Activated naive CD8-positive, alpha-beta T cell treated with anti-CD3 and anti-CD28 coated beads, Interleukin-2, amount 10 ng/mL, durations not matched to agents 7 days and 5 days (primary cell): ENCODE data around the gene DUSP22. TPM values are rescaled to one million over a fixed set of nuclear protein-coding genes. Genes with fewer than 3 reads are reported as not detected.
A peak's percentile ranks its signal among the peaks of the same experiment; 100 is the strongest.

ENCODE experiments used
- ATAC-seq: fragments of 150-1000 bp; cut with Tn5 transposase; one replicate; pipeline ENCODE4 v1.10.0; 2021; ENCODE audit warnings: low read depth, moderate library complexity
- POLR2A ChIA-PET: fragments of 350-600 bp; sonication (Branson Sonifier 250); formaldehyde crosslinking; loops from one replicate; lab custom pipeline; 2021; ENCODE audit warnings: antibody characterized with exemption; lab: Charles Lee
- DNase-seq: peaks from one replicate; pipeline ENCODE4 v3.0.0; 2021
- H3K27ac Mint-ChIP-seq: one replicate; pipeline ENCODE4 v1.8.0; 2022; ENCODE audit warnings: mild to moderate bottlenecking, mixed read lengths
- H3K27me3 Mint-ChIP-seq: one replicate; pipeline ENCODE4 v1.8.0; 2022; ENCODE audit warnings: mild to moderate bottlenecking, moderate library complexity, mixed read lengths
- H3K36me3 Mint-ChIP-seq: one replicate; pipeline ENCODE4 v1.8.0; 2021; ENCODE audit warnings: mild to moderate bottlenecking, mixed read lengths
- H3K4me1 Mint-ChIP-seq: one replicate; pipeline ENCODE4 v1.8.0; 2021; ENCODE audit warnings: mixed read lengths
- H3K4me3 Mint-ChIP-seq: one replicate; pipeline ENCODE4 v1.8.0; 2022; ENCODE audit warnings: mild to moderate bottlenecking, moderate library complexity, mixed read lengths
- H3K9me3 Mint-ChIP-seq: one replicate; pipeline ENCODE4 v1.8.0; 2021; ENCODE audit warnings: mixed read lengths
- total RNA-seq, 2 experiments: library from RNA; stranded (reverse); gene quantifications; one replicate each; pipeline ENCODE4 v1.2.3, GENCODE V29; 2021

The DUSP22 gene
- total RNA-seq, 2 experiments from 2014 or later, result 49.1 to 50.4 TPM

DNA sequence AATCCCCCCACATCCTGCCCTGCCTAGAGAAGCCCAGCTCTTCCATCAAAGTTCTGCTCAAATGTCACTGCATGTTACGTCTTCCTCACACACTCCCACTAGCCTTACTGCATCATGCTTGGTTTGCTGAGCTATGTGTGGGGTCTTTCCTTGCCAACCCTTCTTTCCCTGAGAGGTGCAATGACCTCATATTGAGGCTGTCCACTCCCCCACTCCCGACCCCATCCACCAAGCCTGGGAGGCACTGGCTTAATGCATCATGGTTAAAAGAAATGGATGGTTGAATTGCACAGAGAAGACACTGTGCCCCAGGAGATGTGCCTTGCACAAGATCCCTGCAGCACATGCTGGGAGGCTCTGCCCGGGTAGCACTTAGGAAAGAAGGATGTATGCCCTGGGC is 91.6 kb downstream of the DUSP22 start:
- ATAC-seq (no peak), DNase-seq (no peak)
- Mint-ChIP-seq H3K27ac (no peak overlapping the region), H3K4me3 (no peak overlapping the region), H3K36me3 (no peaks in the 10 kb centered on the region), H3K4me1 (peaks cover 10% of the 10 kb centered on the region), H3K27me3 (peaks cover 11% of the 10 kb centered on the region), H3K9me3 (no peaks in the 10 kb centered on the region)
- POLR2A ChIA-PET, result interaction anchor here (0.6 kb wide), 1 partner anchor 9 kb away, joined by 4 read pairs; no protein-coding TSS in a partner anchor

DNA sequence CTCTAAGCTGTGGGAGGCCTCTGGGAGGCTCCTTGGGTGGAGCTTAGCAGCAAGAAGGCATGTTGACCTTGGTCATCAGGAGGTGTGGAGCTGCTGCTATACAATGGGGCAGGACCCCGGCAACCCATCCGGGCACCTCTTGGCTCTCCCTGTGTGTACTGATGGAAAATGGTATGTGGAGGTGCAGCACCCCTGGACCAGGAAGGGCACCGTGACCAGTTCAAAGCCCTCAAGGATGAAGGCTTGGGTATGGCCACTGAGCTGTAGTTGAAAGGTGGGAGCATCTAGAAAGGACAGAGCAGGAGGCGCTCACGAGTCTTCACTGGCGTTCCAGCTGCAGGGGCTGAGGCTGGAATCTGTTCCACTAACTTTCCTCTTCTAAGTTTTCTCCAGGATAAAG is 92.6 kb downstream of the DUSP22 start:
- Mint-ChIP-seq H3K4me1 (peaks cover 12% of the 10 kb centered on the region), H3K4me3 (no peak overlapping the region), H3K36me3 (no peaks in the 10 kb centered on the region), H3K9me3 (no peaks in the 10 kb centered on the region), H3K27ac (no peak overlapping the region), H3K27me3 (peaks cover 11% of the 10 kb centered on the region)
- no peak for ATAC-seq
- no peak for DNase-seq
- POLR2A ChIA-PET, result no interaction called here

DNA sequence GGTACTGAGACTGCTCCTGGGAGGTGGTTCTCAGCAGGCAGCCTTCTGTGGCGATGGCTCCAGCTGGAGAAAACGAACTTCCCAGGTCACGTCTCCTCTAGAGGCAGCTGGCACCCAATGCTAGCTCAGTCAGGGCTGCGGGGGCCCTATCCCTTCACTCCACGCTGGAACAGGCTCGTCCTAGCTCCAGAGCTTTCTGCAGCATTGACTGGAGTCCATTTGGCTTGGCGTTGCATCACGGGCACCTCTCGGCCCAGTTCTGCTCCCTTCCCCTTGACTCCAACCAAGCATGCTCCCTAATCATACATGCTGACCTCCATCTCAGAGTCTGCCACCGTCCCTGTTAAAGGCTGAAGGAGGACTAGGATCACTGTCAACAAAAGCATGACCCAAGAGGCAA is 93.3 kb downstream of the DUSP22 start:
- no peak for DNase-seq
- Mint-ChIP-seq H3K9me3 (no peaks in the 10 kb centered on the region), H3K27me3 (peaks cover 7% of the 10 kb centered on the region), H3K4me1 (peaks cover 17% of the 10 kb centered on the region), H3K36me3 (no peaks in the 10 kb centered on the region), H3K4me3 (no peak overlapping the region), H3K27ac (no peak overlapping the region)
- POLR2A ChIA-PET, result no interaction called here
- no peak for ATAC-seq

DNA sequence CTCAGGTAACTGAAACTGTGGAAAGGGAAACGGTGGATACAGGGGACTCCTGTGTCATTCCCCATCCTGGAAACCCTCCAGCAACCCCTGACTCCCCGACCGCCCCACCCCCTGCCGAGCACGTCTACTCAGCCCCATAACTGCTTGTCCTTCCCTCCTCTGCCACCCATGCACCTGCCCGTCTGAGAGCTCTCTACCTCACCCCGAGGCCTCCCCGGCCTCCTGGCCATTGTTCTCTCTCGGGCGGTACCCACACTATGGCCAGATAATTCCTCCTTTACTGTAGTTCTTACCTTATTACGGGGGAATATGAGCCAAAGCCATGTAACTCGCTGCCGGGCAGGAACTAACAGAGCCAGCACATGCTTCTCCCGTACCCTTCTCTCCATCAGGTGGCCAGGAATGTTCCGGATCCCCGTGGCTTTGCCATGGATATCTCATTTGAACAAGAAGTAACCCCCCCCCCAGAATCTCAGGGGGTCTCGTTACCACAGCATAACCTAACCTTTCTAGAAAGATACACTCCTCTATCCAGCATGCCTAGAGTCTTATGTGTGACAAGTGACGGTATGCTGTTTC is 94.5 kb downstream of the DUSP22 start:
- no peak for ATAC-seq
- H3K4me3 Mint-ChIP-seq, result no peak overlapping the region
- POLR2A ChIA-PET, result interaction anchor here (0.5 kb wide), 1 partner anchor 112 kb away, joined by 3 read pairs; no protein-coding TSS in a partner anchor

DNA sequence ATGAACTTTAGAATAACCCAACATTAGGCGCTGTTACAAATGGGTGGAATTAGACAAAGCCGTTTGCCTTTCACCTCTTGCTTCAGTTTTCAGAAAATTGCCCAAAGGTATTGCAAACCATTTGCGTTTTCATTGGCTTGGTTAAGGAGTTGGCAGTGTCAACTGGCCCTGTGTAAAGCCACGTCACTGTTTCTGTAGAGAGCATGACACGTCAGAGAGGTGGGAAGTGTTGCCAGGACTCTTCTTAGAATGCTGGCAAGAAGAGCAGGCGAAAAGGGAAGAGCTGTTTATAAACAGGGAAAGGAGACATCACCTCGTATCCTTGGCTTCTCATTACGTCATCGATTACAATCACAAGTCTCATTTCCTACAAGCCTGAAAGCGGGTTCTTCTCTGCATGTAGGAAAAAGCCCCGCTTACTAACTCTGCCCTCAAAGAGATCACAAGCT is 95.0 kb downstream of the DUSP22 start:
- ATAC-seq, result no peak
- no peak for DNase-seq
- H3K9me3 Mint-ChIP-seq, result no peaks in the 10 kb centered on the region
- H3K36me3 Mint-ChIP-seq, result peaks cover 1% of the 10 kb centered on the region
- H3K4me3 Mint-ChIP-seq, result no peak overlapping the region
- H3K27ac Mint-ChIP-seq, result no peak overlapping the region
- H3K4me1 Mint-ChIP-seq, result peaks cover 21% of the 10 kb centered on the region
- peaks cover 4% of the 10 kb centered on the region for H3K27me3 Mint-ChIP-seq
- POLR2A ChIA-PET, result no interaction called here

More for the DNA sequence above, 94.5 kb downstream of the DUSP22 start:
- Mint-ChIP-seq H3K27me3 (peaks cover 4% of the 10 kb centered on the region), H3K36me3 (peaks cover 1% of the 10 kb centered on the region), H3K9me3 (no peaks in the 10 kb centered on the region), H3K4me1 (peaks cover 21% of the 10 kb centered on the region), H3K27ac (no peak overlapping the region)
- DNase-seq, result no peak

DNA sequence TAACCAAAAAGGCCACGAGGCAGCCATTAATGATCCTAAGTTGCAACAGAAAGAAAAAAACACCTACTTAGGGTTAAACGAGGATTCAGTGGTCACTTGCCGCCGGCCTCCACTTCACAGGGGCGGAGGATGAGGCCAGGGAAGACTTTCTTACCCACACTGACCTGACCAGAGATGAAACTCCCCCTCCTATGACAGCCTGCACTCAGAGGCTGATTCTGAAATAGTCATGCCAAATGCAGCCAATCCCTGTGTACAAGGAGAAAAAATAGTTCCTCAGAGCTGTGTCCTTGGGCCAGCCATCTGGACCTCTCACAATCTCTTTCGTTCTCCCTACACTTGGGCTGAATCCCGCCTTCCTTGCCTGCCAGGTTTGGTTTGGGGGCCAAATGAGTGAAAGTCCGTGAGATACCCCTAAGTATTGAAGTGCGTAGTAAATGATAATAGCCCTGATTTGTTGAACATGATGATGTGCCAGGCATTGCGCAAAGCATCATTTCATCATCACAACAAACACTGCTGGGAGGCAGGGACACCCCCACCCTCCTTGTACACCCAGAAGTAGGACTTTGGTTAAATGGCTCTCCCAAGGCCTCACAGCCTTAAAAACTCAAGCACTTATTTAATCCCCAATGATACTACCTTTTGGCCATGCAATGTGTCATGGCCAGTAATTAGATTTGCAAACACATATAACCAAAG is 96.1 kb downstream of the DUSP22 start:
- H3K27me3 Mint-ChIP-seq, result peaks cover 4% of the 10 kb centered on the region
- no peak overlapping the region for H3K4me3 Mint-ChIP-seq
- H3K9me3 Mint-ChIP-seq, result no peaks in the 10 kb centered on the region
- H3K36me3 Mint-ChIP-seq, result peaks cover 4% of the 10 kb centered on the region
- ATAC-seq, result no peak
- POLR2A ChIA-PET, result no interaction called here
- DNase-seq, result no peak
- H3K27ac Mint-ChIP-seq, result peak overlapping the region; percentile 2
- H3K4me1 Mint-ChIP-seq, result peaks cover 21% of the 10 kb centered on the region

DNA sequence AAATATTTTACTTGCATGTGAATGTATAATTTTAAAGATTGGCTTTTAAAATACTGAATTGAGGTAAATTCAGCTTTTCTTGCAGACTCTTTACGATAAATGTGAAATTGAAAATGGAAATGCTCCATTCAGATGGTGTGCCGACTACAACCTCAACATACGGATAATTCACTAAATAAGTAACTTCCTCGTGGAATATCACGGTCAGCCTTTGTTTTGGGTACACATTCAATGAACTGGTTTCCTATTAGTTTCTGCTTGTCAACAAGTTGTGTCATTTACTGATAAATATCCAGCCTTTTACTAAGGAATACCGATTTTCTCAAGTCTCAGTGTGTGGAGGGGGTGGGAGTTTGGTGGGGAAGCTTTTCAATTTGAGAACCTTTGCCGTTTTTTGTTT is 96.9 kb downstream of the DUSP22 start:
- POLR2A ChIA-PET, result interaction anchor here (0.6 to 6.5 kb wide), 5 partner anchors 33 to 198 kb away, joined by 3 to 94 read pairs (median 54); no protein-coding TSS in a partner anchor

DNA sequence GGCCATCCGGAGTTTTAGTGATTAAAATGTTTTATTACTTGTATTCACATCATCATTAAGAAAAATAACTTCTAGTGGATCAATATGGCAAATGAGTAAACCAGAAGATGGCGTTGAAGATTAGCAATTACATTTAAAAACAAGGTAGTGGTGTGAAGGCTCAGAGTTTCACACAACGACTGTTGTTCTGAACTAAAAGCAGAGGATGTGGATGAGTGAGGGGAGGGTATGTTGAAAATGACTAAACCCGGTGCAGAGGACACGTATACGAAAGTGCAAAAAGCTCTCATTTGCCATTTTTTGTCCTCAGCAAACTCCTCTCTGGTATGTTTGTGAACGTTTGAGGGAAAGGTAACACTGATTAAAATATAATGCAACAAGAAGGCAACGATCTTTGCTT is 97.3 kb downstream of the DUSP22 start:
- Mint-ChIP-seq H3K27me3 (peaks cover 4% of the 10 kb centered on the region), H3K4me3 (peak overlapping the region; percentile 92), H3K9me3 (no peaks in the 10 kb centered on the region), H3K4me1 (peaks cover 25% of the 10 kb centered on the region), H3K27ac (peak overlapping the region; percentile 92), H3K36me3 (peaks cover 10% of the 10 kb centered on the region)
- ATAC-seq, result peak; percentile 43
- no peak for DNase-seq
- POLR2A ChIA-PET, result interaction anchor here (0.6 to 6.5 kb wide), 9 partner anchors 33 to 199 kb away, joined by 3 to 94 read pairs (median 27); partner anchors contain the start of gene DUSP22

More for the DNA sequence above, 96.9 kb downstream of the DUSP22 start:
- H3K4me3 Mint-ChIP-seq, result peak overlapping the region; percentile 92
- H3K9me3 Mint-ChIP-seq, result no peaks in the 10 kb centered on the region
- peaks cover 4% of the 10 kb centered on the region for H3K27me3 Mint-ChIP-seq
- peak overlapping the region; percentile 92 for H3K27ac Mint-ChIP-seq
- H3K4me1 Mint-ChIP-seq, result peaks cover 26% of the 10 kb centered on the region
- H3K36me3 Mint-ChIP-seq, result peaks cover 10% of the 10 kb centered on the region
- ATAC-seq (no peak), DNase-seq (no peak)

DNA sequence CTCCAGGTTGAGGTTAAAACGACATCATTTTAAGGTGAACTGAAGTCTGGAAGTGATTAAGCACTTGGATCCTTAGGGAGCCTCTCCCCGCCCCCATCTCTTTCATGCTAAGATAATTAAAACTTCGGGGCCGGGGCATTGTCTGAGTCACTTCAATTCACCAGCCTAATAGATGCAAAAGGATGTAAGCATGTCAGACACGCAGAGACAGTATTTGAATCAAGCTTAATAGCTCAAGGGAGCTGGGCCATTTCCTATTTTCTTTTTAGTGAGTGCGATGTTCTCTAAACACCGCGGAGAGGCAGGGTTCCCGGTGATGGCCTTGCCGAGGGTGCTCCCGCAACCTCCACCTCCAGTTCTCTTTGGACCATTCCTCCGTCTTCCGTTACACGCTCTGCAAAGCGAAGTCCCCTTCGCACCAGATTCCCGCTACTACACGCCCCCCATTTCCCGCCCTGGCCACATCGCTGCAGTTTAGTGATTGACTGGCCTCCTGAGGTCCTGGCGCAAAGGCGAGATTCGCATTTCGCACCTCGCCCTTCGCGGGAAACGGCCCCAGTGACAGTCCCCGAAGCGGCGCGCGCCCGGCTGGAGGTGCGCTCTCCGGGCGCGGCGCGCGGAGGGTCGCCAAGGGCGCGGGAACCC is 98.7 kb downstream of the DUSP22 start:
- Mint-ChIP-seq H3K4me1 (peaks cover 37% of the 10 kb centered on the region), H3K4me3 (peak overlapping the region; percentile 92), H3K9me3 (no peaks in the 10 kb centered on the region), H3K27me3 (peaks cover 4% of the 10 kb centered on the region), H3K36me3 (peaks cover 18% of the 10 kb centered on the region), H3K27ac (peak overlapping the region; percentile 92)
- DNase-seq (peak; percentile 43), ATAC-seq (peak; percentile 29)
- POLR2A ChIA-PET, result interaction anchor here (0.7 to 6.5 kb wide), 39 partner anchors 9 to 302 kb away, joined by 3 to 128 read pairs (median 6); partner anchors contain the start of genes DUSP22 and EXOC2

DNA sequence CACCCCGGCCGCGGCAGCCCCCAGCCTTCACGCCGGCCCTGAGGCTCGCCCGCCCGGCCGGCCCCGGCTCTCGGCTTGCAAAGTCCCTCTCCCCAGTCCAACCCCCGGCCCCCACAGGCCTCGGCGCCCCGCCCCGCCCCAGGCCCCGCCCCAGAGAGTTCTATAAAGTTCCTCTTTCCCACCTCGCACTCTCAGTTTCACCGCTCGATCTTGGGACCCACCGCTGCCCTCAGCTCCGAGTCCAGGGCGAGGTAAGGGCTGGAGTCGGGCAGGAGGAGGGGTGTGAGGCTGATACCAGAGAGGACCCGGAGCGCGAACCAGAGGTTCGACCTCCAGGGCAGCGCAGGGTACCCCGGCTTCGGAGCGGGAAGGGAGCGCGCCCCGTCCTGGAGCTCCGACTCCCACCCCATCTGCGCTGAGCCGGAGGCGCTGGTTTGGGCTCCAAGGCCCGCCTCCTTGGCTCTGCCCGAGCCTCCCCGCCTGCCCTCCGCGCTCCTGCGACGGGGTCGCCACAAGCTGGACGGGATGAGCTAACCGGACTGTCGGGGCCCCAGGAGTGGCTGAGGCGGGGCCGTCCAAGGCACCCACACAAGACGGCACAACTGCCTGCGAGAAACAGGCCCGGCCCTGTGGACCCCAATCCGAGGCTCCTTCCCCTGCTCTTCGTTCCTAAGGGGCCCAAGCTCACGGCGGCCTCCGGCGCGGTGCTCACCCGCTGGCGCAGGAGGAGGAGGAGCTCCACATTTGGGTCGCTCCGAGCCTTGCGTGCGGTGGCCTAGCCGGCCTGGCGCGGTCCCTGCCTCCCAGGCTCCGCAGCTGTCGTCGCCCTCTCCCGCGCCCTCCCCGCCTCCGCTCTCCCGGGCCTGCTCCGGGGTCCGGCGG is 99.5 kb downstream of the DUSP22 start, which contains the start of gene IRF4:
TSS of gene IRF4 (plus strand) at position 194 of the 882 bp plus-strand sequence. CDS start 1,401 bp downstream, outside the sequence.
- peak within 1 kb of the TSS; percentile 98 for H3K4me3 Mint-ChIP-seq
- H3K4me1 Mint-ChIP-seq, result peaks cover 40% of the 10 kb centered on the region
- POLR2A ChIA-PET, result interaction anchor here (0.7 to 6.5 kb wide), 49 partner anchors 8 to 319 kb away, joined by 3 to 128 read pairs (median 5); partner anchors contain the start of genes DUSP22 and EXOC2
- DNase-seq, result peak; percentile 81
- H3K27ac Mint-ChIP-seq, result peak within 1 kb of the TSS; percentile 94
- H3K27me3 Mint-ChIP-seq, result peaks cover 2% of the 10 kb centered on the region
- peak; percentile 51 for ATAC-seq
- peaks cover 21% of the 10 kb centered on the region for H3K36me3 Mint-ChIP-seq
- H3K9me3 Mint-ChIP-seq, result no peaks in the 10 kb centered on the region

DNA sequence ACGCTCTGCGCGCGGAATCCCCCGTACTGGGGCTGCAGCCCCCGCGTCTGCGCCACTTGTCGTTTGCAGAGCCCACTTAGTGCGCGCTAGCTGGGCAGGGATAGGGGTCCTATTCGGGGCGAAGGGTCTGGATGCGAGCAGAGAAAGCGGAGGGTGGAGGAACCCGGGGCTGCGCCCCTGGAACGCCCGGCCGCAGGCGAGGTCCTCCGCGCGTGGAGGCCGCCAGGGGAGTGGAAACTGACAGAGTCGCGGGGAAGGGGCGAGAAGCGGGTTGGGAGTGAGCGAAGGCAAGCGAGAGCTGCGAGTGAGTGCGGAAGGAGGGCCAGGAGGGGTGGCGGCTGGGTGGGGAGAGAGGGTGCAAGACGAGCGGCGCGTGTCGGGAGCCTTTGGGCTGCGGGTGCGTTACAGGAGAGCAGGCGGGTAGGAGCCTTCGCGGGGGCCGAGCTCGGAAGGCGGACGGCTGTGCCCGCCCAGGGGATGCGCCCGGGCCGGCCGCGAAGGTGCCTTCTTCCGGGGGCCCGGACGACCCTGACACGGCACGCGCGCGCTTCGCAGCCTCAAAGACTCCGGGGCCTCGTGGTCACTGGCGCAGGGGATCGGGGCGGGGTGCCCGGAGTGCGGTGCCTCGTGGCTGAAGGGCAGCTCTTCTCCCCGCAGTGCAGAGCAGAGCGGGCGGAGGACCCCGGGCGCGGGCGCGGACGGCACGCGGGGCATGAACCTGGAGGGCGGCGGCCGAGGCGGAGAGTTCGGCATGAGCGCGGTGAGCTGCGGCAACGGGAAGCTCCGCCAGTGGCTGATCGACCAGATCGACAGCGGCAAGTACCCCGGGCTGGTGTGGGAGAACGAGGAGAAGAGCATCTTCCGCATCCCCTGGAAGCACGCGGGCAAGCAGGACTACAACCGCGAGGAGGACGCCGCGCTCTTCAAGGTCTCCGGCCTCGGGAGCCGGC is 100.4 kb downstream of the DUSP22 start:
- Mint-ChIP-seq H3K9me3 (no peaks in the 10 kb centered on the region), H3K27ac (peak overlapping the region; percentile 94), H3K36me3 (peaks cover 26% of the 10 kb centered on the region), H3K4me1 (peaks cover 49% of the 10 kb centered on the region), H3K4me3 (peak overlapping the region; percentile 98), H3K27me3 (no peaks in the 10 kb centered on the region)
- ATAC-seq, result peak; percentile 19
- peak; percentile 72 for DNase-seq
- POLR2A ChIA-PET, result interaction anchor here (0.8 to 6.5 kb wide), 44 partner anchors 11 to 318 kb away, joined by 3 to 128 read pairs (median 5); partner anchors contain the start of genes DUSP22 and EXOC2
